ENCODE measurements around the gene GSE1.

Gene GSE1

GRCh38 chr16:85709766-85710585, 96.9 kb downstream of the GSE1 start:
- no peak for DNase-seq

- DNase-seq: no peak
Observed at GRCh38 chr16:85710732-85711131, 97.6 kb downstream of the GSE1 start.

GRCh38 chr16:85711982-85712587, 99.0 kb downstream of the GSE1 start:
- no peak for DNase-seq

- DNase-seq: no peak
Observed at GRCh38 chr16:85712801-85713200, 99.7 kb downstream of the GSE1 start.

- peak; percentile 12 for DNase-seq
Observed at GRCh38 chr16:85715169-85716021, 102.3 kb downstream of the GSE1 start.

- peak; percentile 8 for DNase-seq
Observed at GRCh38 chr16:85716022-85716679, 103.0 kb downstream of the GSE1 start.

GRCh38 chr16:85716680-85717038, 103.5 kb downstream of the GSE1 start:
- no peak for DNase-seq

GRCh38 chr16:85717393-85718152, 104.5 kb downstream of the GSE1 start:
- DNase-seq: peak; percentile 58

GRCh38 chr16:85718153-85718477, 105.0 kb downstream of the GSE1 start:
- DNase-seq: no peak

GRCh38 chr16:85718682-85719081, 105.6 kb downstream of the GSE1 start:
- peak; percentile 7 for DNase-seq

GRCh38 chr16:85719605-85720301, 106.6 kb downstream of the GSE1 start:
- no peak for DNase-seq

GRCh38 chr16:85720302-85720637, 107.1 kb downstream of the GSE1 start:
- no peak for DNase-seq

GRCh38 chr16:85722128-85722893, 109.2 kb downstream of the GSE1 start:
- DNase-seq: no peak

- no peak for DNase-seq
Observed at GRCh38 chr16:85724126-85724879, 111.2 kb downstream of the GSE1 start.

- DNase-seq: no peak
Observed at GRCh38 chr16:85724936-85725335, 111.8 kb downstream of the GSE1 start.

Data from fibroblast of skin of scalp (primary cell).